ENCODE data around the gene WBP1L.
"Not testable (repeated sequence)": the region's sequence is repeated elsewhere in the genome, so short reads cannot be mapped to it uniquely, and the experiment has no call there.

The WBP1L gene

DNA sequence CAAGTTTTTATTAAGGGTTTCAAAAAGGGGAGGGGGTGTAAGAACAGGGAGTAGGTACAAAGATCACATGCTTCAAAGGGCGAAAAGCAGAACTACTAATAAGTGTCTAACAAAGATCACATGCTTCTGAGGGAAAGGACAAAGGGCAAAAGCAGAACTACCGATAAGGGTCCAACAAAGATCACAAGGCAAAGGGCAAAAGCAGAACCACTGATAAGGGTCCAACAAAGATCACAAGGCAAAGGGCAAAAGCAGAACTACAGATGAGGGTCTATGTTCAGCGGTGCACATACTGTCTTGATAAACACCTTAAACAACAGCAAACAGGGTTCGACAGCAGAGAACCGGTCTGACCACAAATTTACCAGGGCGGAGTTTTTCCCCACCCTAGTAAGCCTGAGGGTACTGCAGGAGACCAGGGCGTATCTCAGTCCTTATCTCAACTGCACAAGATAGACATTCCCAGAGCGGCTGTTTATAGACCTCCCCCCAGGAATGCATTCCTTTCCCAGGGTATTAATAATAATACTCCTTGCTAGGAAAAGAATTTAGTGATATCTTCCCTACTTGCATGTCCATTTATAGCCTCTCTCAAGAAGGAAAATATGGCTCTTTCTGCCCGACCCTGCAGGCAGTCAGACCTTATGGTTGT, 94.7 kb downstream of the WBP1L start:
- not testable (repeated sequence) for DNase-seq (ENCODE audit: low read depth, low spot score)

DNA sequence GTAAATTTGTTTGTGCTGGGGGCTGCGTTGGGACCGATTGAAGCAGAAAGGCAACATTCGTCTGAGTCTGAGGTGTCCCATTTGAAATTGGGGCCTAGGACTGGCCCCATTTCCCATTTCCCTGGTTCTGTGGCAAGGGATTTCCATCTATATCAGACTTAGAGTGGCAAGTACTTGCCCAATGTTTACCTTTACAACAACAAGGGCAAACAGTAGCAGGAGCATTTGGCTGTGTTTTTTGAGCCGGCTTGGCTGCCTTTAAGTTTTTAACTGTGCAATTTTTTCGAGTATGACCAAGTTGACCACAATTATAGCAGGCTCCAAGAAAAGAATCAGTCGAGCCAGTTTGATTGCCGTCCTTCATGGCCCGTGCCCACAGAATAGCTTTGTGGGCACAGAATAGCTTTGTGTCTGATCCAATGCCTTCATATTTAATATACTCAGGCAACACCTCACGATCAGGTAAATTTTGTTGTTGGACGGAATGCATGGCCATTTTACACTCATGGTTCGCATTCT, 98.1 kb downstream of the WBP1L start:
- DNase-seq (ENCODE audit: low read depth, low spot score): no peak

DNA sequence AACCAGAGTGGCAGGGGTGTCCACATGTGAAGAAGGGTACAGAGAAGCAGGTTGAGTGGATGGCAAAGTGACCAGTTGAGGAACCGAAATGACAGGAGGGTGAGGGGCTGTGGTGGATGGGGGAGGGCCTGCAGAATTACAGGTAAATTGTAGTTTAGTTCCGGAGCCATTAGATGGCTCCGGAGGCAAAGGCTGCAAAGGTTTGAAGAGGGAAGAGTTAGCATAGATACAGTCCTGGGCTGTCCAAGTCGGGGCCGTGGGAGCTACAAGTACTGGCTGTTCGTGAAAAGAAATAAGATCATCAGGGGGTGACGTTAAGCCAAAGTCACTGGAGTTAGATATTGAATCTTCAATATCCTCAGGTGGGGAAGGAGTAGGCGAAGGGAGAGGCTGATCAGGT, 99.4 kb downstream of the WBP1L start:
- DNase-seq (ENCODE audit: low read depth, low spot score): not testable (repeated sequence)

DNA sequence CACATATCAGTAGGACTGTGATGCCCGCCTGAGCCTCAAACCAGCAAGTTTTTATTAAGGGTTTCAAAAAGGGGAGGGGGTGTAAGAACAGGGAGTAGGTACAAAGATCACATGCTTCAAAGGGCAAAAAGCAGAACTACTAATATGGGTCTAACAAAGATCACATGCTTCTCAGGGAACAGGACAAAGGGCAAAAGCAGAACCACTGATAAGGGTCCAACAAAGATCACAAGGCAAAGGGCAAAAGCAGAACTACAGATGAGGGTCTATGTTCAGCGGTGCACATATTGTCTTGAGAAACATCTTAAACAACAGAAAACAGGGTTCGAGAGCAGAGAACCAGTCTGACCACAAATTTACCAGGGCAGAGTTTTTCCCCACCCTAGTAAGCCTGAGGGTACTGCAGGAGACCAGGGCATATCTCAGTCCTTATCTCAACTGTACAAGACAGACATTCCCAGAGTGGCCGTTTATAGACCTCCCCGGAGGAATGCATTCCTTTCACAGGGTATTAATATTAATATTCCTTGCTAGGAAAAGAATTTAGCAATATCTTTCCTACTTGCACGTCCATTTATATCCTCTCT, 100.5 kb downstream of the WBP1L start:
- not testable (repeated sequence) for DNase-seq (ENCODE audit: low read depth, low spot score)

DNA sequence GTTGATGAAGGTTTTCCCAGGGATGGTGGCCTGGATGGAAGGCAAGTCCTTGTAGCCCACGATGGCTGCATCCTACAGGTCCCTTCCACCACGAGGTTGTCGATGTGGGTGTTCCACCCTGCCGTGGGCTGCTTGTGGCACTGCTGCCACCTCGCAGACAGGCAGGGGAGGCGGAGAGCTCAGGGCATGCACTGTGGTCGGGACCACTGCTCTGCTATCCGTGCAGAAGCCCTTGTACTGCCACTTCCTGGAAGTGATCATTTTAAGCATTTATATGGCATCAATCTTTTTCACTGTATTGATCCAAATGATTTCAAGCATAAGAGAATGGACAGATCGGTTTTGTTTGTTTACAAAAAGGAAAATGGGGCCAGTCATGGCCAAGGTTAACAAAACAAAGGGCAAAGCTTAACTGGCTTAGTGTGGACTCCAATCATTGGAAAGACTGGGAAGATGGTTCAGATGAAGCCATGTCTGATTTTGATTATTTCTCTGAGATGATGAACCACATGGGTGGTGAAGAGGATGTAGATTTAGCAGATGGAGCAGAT, 101.7 kb downstream of the WBP1L start:
- no peak for DNase-seq (ENCODE audit: low read depth, low spot score)

- DNase-seq (ENCODE audit: low read depth, low spot score): no peak
Observed at GRCh38 chr10:102850025-102850518, 106.3 kb downstream of the WBP1L start.

GRCh38 chr10:102853237-102853636, 109.5 kb downstream of the WBP1L start:
- not testable (repeated sequence) for DNase-seq (ENCODE audit: low read depth, low spot score)

GRCh38 chr10:102855731-102856436, 112.1 kb downstream of the WBP1L start:
- not testable (repeated sequence) for DNase-seq (ENCODE audit: low read depth, low spot score)

DNA sequence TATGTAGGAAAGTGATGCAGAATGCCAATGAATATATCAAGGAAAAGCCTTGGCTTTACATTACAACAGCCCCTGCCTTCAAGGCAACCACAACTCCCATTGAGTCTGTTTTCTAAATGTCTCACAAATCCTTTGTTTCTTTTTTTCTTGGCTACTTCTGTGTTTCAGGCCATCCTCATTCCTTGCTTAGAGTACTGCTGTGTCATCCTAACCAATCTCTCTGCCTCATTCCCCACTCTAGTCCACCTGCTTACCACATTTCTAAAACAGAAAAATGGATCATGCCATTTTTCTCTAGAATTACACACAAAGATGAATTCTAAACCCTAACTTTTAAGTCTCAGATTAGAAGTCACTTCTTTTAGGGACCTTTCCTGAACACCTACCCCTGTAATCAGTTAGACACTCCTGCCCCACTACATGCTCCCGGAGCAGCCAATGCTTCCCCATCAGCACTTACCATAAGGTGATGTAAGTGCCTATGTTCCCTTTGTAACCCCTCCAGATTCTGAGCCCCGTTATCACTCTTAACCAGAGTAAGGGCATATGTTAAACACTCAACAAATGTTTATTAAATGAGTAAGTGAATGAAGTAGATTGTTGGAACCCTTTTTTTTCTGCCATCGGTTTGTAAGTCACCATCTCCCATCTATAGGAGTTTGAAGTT, 113.1 kb downstream of the WBP1L start:
- no peak for DNase-seq (ENCODE audit: low read depth, low spot score)

DNA sequence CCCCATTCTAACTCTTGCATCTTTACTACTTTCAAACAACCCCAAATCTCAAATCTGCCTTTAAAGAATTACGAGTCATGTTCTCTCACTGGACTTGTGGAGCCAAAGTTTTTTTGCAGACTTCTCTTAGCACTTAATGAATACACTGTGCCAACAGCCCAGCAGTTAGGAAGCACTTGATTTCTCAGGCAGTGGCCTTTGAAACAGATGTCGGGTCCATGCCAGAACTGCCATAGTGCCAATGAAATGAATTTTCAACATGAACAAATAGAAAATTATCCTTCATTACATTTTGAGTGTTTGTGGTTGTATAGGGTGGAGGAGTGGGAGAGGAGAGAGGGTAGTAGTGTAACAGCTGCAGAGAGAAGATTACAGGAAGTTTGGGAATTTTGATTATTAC, 116.2 kb downstream of the WBP1L start:
- DNase-seq (ENCODE audit: low read depth, low spot score): no peak

- no peak for DNase-seq (ENCODE audit: low read depth, low spot score)
Observed at GRCh38 chr10:102863660-102864059, 119.9 kb downstream of the WBP1L start.

DNA sequence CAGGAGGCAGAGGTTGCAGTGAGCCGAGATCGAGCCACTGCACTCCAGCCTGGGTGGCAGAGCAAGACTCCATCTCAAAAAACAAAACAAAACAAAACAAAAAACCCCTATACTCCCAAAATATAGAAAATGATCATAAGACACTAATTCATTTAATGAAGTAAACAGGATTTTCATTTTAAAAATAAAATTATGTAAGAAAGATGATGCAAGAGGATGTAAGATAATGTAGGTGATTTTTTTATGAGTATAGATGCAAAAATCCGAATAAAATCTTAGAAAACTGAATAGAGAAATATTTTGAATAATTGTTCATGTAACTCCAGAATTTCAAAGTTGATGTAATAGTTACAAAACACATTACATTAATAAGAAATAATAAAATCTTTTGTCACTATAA, 121.9 kb downstream of the WBP1L start:
- DNase-seq (ENCODE audit: low read depth, low spot score): no peak
